GM21360 (cell line): Measurements from ENCODE around the gene PPIP5K2.
"Not testable (repeated sequence)": the region's sequence is repeated elsewhere in the genome, so short reads cannot be mapped to it uniquely, and the experiment has no call there.

Experiments
- ATAC-seq: cut with Tn5 transposase; IDR thresholded peaks from one replicate; pipeline ENCODE4 v1.9.1; 2021; ENCODE audit warnings: mild to moderate bottlenecking, moderate library complexity; ENCODE audit not compliant: unreplicated experiment

Gene PPIP5K2

DNA sequence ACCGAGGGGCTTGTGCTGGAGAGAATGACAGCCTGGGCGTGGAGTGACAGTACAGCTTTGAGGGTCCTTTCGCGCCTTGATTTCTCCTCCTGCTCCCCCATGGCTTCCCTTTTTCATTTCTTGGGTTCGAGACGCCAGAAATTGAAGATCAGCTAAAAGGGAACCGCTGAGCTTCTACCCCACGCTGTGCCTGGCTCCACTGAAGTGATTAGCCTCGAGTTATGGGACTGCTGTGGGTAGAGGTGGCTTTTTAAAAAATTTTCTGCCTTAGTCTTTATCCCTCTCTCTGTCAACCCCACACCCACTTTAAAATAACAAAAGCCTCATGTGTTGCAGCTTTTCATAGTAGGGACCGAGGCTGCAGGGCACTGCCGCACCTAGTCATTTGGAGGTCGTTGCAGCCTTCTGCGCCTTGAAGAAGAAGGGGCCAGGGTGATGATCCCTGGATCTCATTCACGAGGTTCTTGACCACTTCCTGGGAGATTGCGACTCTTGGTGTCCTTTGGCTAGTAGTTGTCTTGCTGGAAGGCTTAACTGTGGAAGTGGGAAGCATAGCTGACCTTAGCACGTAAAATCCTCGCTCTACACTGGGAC lies 603 bp downstream of the PPIP5K2 start:
- no peak for ATAC-seq

GRCh38 chr5:103122242-103122641 lies 2.1 kb downstream of the PPIP5K2 start:
- no peak for ATAC-seq

GRCh38 chr5:103126557-103126956 lies 6.5 kb downstream of the PPIP5K2 start:
- no peak for ATAC-seq

- ATAC-seq, result no peak
These were observed 7.3 kb downstream of the PPIP5K2 start for GRCh38 chr5:103127292-103127817.

DNA sequence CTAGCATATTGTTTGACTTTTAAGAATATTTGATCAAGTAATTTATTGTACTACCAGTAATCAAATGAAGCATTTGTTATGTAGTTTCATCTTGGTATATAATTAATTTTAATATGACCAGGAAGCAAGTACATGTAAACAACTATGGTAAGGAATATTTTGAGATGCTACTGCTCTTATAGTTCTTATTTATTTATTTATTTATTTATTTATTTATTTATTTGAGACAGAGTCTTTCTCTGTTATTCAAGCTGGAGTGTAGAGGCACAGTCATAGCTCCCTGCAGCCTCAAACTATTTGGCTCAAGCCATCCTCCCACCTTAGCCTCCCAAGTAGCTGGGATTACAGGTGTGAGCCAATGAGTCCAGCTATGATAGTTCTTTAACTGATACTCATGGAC lies 8.1 kb downstream of the PPIP5K2 start:
- no peak for ATAC-seq

GRCh38 chr5:103132684-103133083 lies 12.6 kb downstream of the PPIP5K2 start:
- ATAC-seq, result no peak

- ATAC-seq, result no peak
These were observed 13.1 kb downstream of the PPIP5K2 start for GRCh38 chr5:103133231-103133630.

DNA sequence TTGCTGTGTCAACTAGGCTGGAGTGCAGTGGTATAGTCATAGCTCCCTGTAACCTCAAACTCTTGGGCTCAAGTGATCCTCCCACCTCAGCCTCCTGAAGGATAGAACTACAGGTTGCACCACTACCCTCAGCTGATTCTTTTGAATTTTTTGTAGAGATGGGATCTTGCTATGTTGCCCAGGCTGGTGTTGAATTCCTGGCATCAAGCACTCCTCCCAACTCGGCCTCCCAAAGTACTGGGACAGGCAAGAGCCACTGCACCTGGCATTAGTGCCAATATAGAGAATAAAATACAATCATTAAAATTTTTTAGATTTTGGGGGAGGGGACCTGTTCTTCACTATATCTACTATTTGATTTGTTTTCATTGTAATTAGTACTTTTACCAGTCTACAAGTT lies 15.4 kb downstream of the PPIP5K2 start:
- no peak for ATAC-seq

GRCh38 chr5:103138202-103138690 lies 18.1 kb downstream of the PPIP5K2 start:
- ATAC-seq, result no peak

GRCh38 chr5:103139264-103139865 lies 19.3 kb downstream of the PPIP5K2 start:
- ATAC-seq, result peak; percentile 98

- ATAC-seq, result not testable (repeated sequence)
These were observed 22.0 kb downstream of the PPIP5K2 start for GRCh38 chr5:103142132-103142531.

DNA sequence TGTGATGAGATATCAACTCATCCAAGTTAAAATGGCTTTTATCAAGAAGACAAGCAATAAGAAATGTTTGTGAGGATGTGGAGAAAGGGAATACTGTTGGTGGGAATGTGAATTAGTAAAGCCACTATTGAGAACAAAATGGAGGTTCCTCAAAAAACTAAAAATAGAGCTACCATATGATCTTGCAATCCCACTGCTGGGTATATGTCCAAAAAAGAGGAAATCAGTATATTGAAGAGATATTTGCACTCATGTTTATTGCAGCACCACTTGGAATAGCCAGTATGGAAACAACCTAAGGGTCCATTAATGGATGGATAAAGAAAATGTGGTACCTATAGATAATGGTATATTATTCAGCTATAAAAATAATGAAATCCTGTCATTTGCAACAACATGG lies 25.1 kb downstream of the PPIP5K2 start:
- no peak for ATAC-seq

DNA sequence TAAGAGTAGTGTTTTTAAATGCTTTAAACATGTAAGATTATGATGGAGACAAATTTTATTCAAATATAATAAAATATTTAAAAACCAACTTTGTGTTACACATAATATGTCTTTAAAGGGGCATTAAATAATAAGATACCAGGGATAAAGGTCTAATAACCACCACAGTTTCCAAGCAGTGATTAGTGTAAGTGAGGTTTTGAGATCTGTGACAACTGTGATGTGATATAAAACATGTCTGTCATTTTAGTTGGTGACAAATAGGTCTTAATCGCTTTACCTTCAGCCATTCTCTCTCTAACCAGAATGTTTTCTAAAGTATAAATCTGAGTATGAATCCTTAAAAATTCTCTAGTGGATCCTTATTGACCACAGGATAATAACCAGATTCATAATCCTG lies 28.1 kb downstream of the PPIP5K2 start:
- no peak for ATAC-seq

GRCh38 chr5:103151156-103151555 lies 31.1 kb downstream of the PPIP5K2 start:
- ATAC-seq, result no peak

- no peak for ATAC-seq
These were observed 46.6 kb downstream of the PPIP5K2 start for GRCh38 chr5:103166706-103167105.

- ATAC-seq, result no peak
These were observed 54.0 kb downstream of the PPIP5K2 start for GRCh38 chr5:103174147-103174546.

DNA sequence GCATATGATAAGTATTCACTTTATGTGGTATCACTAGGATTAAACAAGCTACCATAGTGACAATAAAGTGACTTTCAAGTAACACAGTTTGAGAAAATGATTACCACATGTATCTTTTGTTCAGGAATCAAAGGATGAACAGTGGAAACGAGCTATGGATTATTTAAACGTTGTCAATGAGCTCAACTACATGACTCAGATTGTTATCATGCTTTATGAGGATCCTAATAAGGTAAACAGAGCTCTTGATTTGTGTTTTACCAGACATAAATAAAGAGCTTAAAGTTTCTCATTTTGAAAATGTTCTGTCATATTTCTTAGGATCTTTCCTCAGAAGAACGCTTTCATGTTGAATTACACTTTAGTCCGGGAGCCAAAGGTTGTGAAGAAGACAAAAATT lies 57.4 kb downstream of the PPIP5K2 start:
- no peak for ATAC-seq

- no peak for ATAC-seq
These were observed 58.1 kb downstream of the PPIP5K2 start for GRCh38 chr5:103178167-103178566.

DNA sequence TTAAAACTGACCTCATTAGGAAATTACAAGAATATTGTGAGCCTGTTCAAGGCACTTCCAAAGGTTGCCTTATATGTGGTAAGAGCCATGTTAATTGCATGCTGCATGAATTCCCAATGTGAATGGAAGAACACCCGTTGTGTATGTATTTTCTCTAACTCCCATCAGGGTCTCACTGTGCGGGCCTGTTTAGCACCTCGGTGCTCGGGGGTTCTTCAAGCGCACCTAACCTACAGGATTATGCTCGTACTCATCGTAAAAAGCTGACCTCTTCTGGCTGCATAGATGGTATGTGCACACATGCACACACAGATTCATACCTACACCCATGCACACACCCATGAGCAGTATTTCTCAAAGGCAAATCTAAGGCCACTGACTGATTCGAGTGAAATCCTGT lies 66.1 kb downstream of the PPIP5K2 start:
- no peak for ATAC-seq

GRCh38 chr5:103188436-103188835 lies 68.3 kb downstream of the PPIP5K2 start:
- ATAC-seq, result no peak

GRCh38 chr5:103203226-103203625 lies 83.1 kb downstream of the PPIP5K2 start:
- no peak for ATAC-seq

- ATAC-seq, result not testable (repeated sequence)
These were observed 84.9 kb downstream of the PPIP5K2 start for GRCh38 chr5:103204990-103205389.
